DMS153 (cell line): Measurements from ENCODE around the gene SURF1.
"Not testable (repeated sequence)": the region's sequence is repeated elsewhere in the genome, so short reads cannot be mapped to it uniquely, and the experiment has no call there.

ENCODE experiments used
- DNase-seq: peaks from one replicate; lab custom pipeline; 2025; lab: John Stamatoyannopoulos, UW

SURF1 gene, protein sequence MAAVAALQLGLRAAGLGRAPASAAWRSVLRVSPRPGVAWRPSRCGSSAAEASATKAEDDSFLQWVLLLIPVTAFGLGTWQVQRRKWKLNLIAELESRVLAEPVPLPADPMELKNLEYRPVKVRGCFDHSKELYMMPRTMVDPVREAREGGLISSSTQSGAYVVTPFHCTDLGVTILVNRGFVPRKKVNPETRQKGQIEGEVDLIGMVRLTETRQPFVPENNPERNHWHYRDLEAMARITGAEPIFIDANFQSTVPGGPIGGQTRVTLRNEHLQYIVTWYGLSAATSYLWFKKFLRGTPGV

DNA sequence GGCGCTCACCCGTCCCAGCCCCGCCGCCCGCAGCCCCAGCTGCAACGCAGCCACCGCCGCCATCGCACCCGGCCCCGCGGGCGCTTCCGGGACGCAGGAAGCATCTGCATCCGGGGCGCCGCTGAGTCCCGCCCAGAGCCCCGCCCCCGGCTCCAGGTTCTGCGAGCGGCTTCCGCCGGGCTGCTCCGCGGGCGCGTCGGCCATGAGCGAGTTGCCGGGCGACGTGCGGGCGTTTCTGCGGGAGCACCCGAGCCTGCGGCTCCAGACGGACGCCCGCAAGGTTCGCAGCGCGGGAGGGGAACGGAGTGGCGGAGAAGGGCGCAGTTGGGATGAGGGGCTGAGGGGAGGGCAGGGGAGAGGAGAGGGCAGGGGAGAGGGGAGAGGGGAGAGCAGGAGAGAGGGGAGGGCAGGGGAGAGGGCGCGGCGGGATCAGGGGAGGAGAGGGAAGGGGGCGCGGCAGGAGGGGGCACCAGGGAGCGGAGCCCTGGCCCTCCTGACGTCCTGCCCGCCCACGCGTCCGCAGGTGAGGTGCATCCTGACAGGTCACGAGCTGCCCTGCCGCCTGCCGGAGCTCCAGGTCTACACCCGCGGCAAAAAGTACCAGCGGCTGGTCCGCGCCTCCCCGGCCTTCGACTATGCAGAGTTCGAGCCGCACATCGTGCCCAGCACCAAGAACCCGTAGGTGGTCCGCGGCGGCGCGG is at the start of gene SURF1, which contains the start of gene SURF2:
SURF1 (minus strand) TSS at position 97 of the 701 bp plus-strand sequence; CDS start at position 63, 34 bp downstream.
SURF2 (plus strand) TSS at position 160 of the 701 bp plus-strand sequence; CDS start at position 203, 43 bp downstream.
- DNase-seq: peak; percentile 53

DNA sequence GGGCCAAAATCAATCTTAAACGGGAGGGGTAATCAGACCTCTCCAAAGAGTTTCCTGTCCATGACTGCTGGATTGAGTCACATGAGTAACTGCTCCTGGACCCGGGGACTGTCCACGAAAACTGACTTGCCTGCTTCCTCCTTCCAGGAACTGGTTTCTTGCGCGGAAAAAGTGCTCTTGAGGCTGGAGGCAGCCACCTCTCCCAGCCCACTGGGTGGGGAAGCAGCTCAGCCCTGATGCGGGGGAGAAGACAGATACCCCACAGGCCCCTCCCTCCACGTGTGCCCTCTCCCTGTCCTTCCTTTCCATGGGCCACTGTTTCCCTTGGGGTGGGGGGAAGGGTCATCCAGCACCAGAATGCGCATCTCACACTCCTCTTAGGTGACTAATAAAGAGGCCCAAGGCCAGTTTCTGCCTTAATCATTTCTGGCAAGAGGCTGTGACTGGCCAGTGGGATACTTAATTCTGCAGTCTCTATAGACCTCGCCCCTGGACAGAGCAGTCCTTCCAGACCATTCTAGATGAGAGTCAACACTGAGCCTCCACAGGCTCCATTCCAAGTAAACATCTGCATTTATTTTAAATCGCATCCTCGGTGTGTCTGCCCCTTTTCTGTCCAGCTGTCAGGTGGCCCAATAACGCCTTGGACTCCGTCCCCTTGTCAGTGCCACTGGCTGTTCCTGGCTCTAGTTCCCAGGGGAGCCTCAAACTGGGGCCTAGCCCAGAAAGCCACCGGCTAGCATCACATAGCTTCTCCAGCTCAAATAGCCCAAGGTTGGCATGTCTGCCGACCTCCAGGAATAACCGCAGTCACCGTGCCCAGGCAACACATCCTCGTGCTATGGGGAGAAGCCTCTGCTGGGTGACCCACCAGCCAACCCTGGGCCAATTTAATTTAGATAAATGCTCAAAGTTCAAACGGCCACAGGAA is 49.5 kb upstream of the SURF1 start:
- DNase-seq: no peak

DNA sequence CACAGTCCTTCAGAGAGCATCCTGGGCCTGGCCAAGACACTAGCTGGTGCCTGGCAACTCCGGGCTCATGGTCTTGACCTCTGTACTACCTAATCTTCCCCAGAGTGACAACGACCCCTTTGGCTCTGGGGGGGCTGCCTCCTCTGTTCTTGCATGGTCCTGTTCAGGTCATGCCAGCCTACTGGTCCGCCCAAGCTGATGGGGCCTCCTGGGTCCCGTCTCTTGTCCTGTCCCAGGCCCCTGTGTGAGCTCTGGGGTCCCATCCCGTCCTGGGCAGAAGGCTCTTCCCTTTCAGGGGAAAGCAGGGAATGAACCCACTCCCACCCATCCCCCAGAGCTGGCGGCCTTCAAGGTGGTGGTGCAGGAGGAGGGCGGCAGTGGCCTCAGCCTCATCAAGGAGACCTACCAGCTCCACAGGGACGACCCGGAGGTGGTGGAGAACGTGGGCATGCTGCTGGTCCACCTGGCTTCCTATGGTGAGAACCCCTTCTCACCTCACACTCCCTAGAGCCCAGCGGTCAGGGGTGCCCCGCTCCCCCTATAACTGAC is 48.2 kb upstream of the SURF1 start:
- DNase-seq: no peak

DNA sequence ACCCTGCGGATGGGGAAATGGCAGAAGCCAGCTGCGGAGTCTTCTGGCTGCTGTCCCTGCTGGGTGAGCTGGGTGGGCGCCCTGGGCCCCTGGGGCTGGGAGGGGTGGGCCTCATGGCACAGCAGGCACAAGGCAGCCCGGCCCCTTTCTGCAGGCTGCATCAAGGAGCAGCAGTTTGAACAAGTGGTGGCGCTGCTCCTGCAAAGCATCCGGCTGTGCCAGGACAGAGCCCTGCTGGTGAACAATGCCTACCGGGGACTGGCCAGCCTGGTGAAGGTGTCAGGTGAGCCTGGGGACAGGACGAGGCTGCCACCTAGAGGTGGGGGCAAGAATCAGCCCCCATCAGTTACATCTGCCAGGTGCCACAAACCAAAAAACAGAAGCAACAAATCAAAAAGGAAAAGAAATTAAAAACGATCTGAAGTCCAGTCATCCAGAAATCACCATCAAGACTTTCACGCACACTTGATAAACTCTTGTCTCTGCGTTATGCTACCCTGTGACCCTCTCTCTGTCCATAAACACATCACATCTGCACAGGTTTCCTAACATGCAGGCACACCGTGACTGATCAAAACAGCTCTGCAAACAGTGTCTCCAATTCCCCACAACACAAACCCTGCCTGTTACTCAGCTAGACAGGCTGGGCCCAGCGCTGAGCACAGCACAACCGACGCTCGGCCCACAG is 47.6 kb upstream of the SURF1 start:
- peak; percentile 78 for DNase-seq

DNA sequence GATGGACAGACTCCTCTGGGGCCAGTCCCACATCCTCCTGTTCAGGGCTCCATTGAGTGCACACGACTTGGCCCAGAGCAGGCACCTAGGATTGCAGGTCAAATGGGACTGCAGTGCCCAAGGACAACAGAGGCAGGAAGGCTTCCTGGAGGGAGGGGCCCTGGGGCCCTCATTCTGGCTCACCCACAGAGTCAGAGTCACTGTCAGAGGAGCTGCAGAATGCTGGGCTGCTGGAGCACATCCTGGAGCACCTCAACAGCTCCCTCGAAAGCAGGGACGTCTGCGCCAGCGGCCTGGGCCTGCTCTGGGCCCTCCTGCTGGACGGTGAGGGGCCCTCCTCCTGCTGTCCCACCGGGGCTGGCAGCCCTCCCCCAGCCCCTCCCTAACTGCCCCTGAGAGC is 46.4 kb upstream of the SURF1 start:
- no peak for DNase-seq

DNA sequence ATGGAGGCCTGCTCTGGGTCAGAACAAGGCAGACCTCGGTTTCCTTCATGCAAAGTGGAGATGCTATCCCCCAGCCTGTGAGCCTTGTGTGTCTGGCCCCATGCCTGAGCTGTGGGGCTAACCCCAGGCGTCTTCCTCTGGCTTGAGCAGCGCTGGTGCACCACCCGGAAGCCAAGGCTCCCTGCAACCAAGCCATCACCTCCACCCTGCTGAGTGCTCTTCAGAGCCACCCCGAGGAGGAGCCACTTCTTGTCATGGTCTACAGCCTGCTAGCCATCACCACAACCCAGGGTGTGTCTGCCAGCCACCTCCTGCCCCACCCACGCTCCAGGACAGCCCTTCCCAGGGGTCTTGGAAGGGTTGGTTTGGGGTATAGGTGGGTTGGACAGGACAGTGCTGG is 45.3 kb upstream of the SURF1 start:
- no peak for DNase-seq

DNA sequence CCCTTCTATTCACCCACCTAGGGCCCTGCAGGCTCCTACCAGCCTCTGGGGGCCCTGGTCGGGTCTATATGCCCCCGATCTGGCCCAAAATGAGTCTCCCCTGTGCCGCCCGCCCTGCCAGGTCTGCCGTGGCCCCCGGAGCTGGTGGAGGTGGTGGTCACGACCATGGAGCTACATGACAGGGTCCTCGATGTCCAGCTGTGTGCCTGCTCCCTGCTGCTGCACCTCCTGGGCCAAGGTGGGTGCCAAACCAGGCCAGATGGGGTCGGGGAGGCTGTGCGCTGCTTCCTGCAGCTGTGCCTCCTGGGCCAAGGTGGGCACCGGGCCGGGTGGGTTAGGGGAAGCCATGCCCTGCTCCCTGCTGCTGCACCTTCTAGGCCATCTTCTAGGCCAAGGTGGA is 44.0 kb upstream of the SURF1 start:
- no peak for DNase-seq

DNA sequence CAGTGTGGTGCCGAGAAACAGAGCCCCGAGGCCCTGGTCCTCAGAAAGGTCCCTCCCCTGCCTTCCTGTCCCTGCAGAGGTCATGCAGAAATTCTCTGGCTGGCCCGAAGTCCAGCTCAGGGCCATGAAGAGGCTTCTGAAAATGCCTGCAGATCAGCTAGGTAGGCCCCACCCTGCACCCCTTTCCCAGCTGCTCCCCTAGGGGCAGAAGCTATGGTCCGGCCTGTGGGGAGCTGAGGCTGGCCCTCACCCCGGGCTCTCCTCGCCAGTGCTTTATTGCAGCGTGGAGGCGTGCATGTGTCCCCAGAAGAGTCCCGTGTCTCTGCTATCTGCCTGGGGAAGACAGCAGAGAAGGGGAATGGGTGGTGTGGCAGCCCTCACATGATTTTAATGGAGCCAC is 41.6 kb upstream of the SURF1 start:
- no peak for DNase-seq

DNA sequence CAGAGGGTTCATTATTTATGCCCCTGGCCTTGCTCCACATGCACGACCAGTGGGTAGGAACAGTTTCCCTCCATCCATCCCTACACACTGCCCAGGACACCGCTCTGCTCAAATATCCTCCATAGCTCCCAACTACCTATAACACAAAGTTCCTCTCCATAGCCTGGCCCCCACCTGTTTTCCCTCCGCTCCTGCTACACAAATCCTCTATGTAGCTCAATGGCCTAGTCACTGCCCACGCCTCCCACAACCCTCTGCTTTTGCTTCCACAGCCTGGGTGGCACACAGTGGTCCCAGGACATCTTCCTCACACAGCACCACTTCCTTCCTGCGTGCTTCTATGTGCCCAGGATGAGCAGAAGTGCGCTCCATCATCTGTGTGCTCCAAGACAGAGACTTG is 41.1 kb upstream of the SURF1 start:
- DNase-seq: no peak

DNA sequence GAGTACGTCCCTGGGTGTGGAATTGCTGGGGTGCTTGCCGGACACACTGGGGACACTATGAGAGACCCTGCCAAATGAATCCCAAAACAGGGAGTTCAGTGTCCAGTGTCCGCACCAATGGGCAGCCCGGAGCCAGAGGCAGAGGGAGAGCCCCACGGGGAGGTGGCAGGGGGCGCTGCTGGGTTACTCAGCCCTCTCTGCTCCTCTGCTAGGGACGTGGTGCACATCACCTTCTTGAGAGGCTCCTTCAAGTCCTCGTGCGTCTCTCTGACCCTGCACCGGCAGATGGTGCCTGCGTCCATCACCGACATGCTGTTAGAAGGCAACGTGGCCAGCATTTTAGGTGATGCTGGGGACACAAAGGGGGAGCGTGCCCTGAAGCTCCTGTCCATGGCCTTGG is 40.7 kb upstream of the SURF1 start:
- DNase-seq: no peak

DNA sequence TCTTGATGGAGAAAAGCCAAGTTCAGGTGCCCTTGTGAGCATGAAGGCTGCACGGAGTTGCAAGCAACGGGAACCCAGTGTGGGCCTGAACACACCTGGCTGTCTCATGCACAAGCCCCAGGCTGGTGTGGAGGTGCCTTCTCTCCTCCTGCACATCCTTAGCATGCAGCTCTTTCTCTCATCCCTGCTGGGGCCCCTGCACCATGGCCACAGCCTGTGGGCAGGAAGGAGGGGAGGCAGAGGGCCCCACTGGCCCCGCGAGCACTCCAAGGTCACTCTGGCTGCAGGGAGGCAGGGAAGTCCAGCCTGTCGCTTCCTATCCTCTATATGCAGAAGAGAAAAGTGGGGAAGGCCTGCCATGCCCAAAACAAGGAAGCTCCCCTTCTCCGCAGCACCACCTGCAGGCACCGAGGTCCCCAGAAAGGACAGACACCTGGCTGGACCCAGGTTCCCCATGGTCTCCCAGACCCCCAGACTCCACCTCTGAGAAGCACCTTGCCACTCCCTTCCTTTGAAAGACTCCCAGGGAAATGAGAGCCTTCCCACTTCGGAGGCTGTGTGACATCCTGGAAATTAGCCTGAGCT is 38.5 kb upstream of the SURF1 start:
- no peak for DNase-seq

DNA sequence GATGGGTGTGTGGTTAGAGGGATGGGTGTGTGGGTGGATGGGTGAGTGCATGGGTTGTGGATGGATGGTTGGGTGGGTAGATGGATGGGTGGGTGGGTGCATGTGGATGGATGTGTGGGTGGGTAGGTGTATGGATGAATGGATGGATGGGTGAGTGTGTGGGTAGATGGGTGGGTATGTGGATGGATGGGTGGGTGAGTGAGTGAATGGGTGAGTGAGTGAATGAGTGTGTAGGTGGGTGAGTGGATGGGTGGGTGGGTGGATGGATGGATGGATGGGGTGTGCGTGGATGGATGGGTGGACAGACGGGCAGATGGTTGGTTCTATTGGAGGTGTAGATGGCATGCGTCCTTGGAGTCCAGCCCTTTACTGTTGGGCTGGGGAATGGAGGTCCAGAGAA is 37.1 kb upstream of the SURF1 start:
- DNase-seq: no peak

DNA sequence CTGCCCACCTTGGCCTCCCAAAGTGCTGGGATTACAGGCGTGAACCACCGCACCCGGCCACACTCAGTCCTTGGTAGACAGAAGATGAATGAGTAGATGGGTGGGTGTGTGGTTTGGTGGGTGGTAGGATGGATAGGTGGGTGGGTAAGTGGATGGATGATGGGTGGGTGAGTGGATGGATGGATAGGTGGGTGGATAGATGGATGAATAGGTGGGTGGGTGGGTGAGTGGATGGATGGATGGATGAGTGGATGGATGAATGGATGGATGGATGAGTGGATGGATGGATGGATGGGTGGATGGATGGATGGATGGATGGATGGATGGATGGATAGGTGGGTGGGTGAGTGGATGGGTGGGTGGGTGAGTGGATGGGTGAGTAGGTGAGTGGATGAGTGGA is 36.0 kb upstream of the SURF1 start:
- not testable (repeated sequence) for DNase-seq

DNA sequence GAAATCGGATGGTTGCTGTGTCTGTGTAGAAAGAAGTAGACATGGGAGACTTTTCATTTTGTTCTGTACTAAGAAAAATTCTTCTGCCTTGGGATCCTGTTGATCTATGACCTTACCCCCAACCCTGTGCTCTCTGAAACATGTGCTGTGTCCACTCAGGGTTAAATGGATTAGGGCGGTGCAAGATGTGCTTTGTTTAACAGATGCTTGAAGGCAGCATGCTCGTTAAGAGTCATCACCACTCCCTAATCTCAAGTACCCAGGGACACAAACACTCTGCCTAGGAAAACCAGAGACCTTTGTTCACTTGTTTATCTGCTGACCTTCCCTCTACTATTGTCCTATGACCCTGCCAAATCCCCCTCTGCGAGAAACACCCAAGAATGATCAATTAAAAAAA is 35.2 kb upstream of the SURF1 start:
- not testable (repeated sequence) for DNase-seq

DNA sequence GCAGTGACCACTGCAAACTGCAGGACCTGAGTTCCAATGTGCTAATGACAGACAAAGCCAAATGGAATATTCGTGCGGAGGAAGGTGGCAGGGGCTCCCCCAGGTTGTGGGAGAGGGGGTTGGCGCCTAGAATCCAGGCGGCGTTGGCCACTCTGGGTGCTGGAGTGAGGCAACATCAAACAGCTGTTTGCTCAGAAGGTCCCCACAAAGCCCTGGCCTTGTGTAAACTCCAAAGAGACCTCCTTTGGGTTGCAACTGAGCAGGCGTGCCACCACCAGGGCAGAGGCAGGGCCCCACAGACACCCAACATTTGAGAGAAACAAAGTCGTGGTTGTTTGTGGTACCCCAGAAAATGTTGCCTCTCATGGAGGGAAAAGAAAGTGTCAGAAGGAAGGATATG is 34.4 kb upstream of the SURF1 start:
- no peak for DNase-seq

DNA sequence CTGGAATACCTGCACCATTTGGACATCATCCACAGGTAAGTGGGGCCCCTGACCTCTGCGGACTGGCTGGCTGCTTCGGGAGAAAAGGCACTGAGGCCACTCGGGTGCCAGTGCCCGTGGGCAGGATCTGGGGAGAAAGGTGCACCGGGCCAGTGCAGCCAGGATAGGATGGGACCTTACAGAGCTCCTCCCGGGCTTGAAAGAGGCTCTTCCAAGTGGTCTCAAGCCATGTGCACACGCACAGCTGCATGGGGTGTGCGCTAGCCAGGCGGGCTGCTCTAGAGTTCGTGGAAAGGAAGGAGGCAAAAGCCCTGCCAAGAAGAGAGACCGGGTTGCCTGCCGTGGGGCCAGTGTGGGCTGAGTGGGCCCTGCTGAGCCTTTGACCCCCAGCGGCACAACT is 33.3 kb upstream of the SURF1 start:
- no peak for DNase-seq

DNA sequence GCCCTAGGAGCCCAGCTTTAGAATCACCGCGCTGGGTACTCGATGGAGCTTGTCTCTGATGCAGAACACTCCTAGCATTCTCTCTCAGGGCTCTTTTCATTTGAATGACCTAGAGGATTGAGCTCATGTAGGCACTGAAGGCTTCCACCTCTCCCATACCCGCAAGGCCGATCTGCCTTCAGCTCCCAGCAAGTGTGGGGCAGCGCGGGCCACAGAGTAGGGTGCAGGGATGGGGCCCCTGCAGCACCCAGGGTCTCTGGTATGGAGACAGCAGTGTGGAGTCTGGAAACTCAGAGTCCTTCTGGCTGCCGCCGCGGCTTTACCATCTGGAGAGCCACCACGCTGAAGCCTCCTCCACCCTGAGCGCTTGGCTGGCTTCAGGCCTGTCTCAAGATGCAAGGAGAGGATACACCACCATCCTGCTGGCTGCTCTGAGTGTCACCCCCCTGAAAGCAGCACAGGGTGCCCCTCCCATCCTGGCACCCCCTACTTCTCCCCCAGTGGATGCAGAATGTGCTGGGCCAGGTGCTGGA is 32.8 kb upstream of the SURF1 start:
- DNase-seq: no peak

DNA sequence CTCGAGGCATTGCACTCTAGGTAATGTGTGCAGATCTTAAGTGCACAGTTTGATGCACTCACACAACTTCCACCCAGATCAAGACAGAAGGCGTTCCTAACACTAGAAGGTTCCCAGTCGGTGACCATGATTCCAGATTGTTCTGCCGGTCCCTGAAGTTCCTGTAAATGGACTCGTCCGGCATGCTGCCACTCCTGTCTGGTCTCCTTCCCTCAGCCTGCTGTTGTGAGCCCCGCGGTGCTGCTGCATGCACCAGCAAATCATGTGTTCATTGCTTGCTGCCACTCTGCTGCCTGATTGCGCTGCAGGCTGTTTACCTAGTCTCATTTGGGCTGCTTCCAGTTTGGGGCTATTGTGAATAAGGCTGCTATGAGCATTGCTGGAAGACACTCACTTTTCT is 31.4 kb upstream of the SURF1 start:
- peak; percentile 62 for DNase-seq

DNA sequence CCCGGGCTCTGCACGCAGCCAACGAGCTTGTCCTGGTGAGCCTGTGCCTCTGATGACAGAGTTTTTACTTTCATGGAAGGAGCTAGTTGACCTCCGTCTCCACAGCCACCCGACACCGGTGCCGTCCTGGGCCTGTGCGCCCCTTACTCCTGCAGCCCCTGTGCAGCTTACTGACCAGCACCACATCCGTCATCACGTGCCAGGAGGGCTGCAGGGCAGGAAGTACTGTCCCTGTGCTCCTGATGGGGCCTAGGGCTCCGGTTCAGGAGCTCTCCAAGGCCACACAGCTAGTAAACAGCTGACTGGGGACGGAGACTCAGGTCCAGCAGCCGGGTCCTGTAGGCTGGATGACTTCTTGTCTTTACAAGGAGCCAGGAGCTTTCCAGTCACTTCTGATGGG is 30.1 kb upstream of the SURF1 start:
- DNase-seq: no peak

DNA sequence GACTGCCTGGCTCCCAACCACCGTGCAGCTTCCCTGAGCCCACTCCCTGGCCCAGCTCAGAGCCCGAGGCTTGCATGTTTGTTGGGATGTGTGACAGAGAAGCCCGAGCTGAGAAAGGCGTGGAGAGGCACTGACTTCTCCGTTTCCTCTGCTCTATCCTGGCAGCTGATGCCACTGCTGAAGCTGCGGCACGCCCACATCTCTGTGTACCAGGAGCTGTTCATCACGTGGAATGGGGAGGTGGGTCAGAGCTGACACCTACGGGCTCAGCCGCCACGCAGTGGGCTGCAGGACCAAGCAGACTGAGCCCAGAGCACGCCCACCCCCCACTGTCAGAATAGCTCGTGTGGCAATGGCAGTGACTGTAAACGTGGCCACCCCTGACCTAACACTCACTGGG is 29.2 kb upstream of the SURF1 start:
- DNase-seq: no peak

DNA sequence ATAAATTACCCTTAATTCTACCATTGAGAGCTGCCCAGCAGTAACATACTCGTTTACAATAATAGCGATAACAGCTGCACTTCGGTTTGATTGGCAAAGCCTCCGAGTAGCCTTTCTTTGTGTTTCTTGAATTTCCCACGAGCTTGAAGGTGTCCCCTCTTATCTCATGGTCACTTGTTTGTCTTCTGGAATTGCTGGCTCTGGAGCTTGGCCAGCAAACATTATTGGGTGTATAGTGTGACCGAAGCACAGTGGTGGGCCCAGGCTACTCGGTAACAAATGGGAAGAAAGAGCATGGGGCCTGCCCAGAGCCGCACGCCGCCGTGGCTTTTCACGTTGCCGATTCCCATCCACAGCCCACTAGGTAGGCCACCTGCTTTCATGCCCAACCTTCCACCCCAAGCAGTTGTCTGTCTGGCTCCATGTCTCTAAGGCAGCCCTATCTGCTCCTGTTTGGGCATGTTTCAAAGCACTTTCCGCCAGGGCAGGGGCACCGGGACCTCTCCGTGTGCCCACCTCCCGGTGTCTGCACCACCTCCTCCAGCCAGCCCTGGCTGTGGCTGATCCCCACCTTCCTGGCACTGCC is 28.5 kb upstream of the SURF1 start:
- DNase-seq: no peak
